MM.1S (cell line): ENCODE data around the gene CCDC127.

ENCODE experiments used
- DNase-seq: peaks from one replicate; pipeline ENCODE4 v3.0.0-alpha.2; 2015
- H2AFZ ChIP-seq: fragments of 300-600 bp; sonication (generic); 2 replicates; pipeline ENCODE4 v1.6.0; 2016; ENCODE audit warnings: antibody characterized with exemption, low read length
- H3F3A ChIP-seq: fragments of 300-600 bp; sonication (generic); 2 replicates; pipeline ENCODE4 v1.6.1; 2016; ENCODE audit warnings: mild to moderate bottlenecking, antibody characterized with exemption, low read length, moderate library complexity, mixed read lengths; ENCODE audit not compliant: insufficient read depth
- H3K27ac ChIP-seq: fragments of 300-600 bp; sonication (generic); 2 replicates; pipeline ENCODE4 v1.5.1; 2016; ENCODE audit warnings: mild to moderate bottlenecking, low read length
- H3K27me3 ChIP-seq: fragments of 300-600 bp; sonication (generic); replicated peaks from 2 replicates; pipeline ENCODE4 v1.6.0; 2016; ENCODE audit warnings: low read length; ENCODE audit not compliant: insufficient read depth
- H3K36me3 ChIP-seq: fragments of 300-600 bp; sonication (generic); replicated peaks from 2 replicates; pipeline ENCODE4 v1.6.1; 2016; ENCODE audit warnings: mild to moderate bottlenecking, low read length, mixed read lengths; ENCODE audit not compliant: insufficient read depth
- H3K4me1 ChIP-seq: fragments of 300-600 bp; sonication (generic); 2 replicates; pipeline ENCODE4 v1.6.1; 2016; ENCODE audit warnings: low read length, mixed read lengths
- H3K4me2 ChIP-seq: fragments of 300-600 bp; sonication (generic); 2 replicates; pipeline ENCODE4 v1.6.0; 2016; ENCODE audit warnings: low read depth, low read length
- H3K4me3 ChIP-seq: fragments of 300-600 bp; sonication (generic); 2 replicates; pipeline ENCODE4 v1.5.1; 2016; ENCODE audit warnings: low read length, mixed read lengths
- H3K79me2 ChIP-seq: fragments of 300-600 bp; sonication (generic); 2 replicates; pipeline ENCODE4 v1.6.1; 2016; ENCODE audit warnings: mixed run types, low read length, mixed read lengths
- H3K9ac ChIP-seq: fragments of 300-600 bp; sonication (generic); 2 replicates; pipeline ENCODE4 v1.6.1; 2016; ENCODE audit warnings: low read length, mixed read lengths
- H3K9me2 ChIP-seq: fragments of 300-600 bp; sonication (generic); replicated peaks from 2 replicates; pipeline ENCODE4 v1.6.1; 2016; ENCODE audit warnings: mild to moderate bottlenecking, low read length, mixed read lengths; ENCODE audit not compliant: insufficient read depth
- H3K9me3 ChIP-seq: fragments of 300-600 bp; sonication (generic); replicated peaks from 2 replicates; pipeline ENCODE4 v1.6.1; 2016; ENCODE audit warnings: mild to moderate bottlenecking, low read length, mixed read lengths; ENCODE audit not compliant: insufficient read depth
- H4K20me1 ChIP-seq: fragments of 300-600 bp; sonication (generic); 2 replicates; pipeline ENCODE4 v1.6.1; 2016; ENCODE audit warnings: mild to moderate bottlenecking, low read length, moderate library complexity, mixed read lengths; ENCODE audit not compliant: insufficient read depth
- CTCF ChIP-seq: fragments of 300-600 bp; sonication (generic); IDR thresholded peaks from 2 replicates; pipeline ENCODE4 v1.5.1; 2016; ENCODE audit warnings: antibody characterized with exemption, low read length, mixed read lengths
- EZH2 ChIP-seq: fragments of 300-600 bp; sonication (generic); optimal IDR thresholded peaks from 2 replicates; pipeline ENCODE3; 2017; ENCODE audit warnings: low read depth, mild to moderate bottlenecking, antibody characterized with exemption, low read length, mixed read lengths
- EZH2phosphoT487 ChIP-seq: fragments of 300-600 bp; sonication (generic); IDR thresholded peaks from 2 replicates; pipeline ENCODE4 v1.6.1; 2018; ENCODE audit warnings: antibody characterized with exemption, low read length

CCDC127 gene

DNA sequence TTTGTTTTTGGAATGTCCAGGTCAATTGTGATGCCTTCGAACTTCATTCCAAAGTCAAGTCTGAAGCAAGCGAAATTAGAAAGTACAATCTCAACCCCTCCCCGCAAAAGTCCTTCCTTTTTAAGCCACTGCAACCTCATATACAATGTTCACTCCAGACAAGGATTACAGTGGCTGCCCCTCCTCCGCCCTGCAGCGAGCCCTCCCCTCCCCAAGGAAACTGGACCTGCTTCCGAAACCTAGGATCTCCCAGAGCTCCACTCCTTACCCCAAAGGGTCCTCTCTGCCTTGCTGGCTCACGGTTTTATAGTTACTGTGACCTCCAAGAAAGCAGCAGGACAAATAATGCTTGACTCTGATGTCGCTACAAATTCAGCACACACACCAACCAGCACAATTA, 16.3 kb downstream of the CCDC127 start:
- Histone ChIP-seq H3K9ac (no peak overlapping the region), H2AFZ (no peak overlapping the region), H4K20me1 (no peaks in the 10 kb centered on the region), H3K9me3 (no peaks in the 10 kb centered on the region), H3K4me2 (no peak overlapping the region), H3K9me2 (no peaks in the 10 kb centered on the region), H3K79me2 (peaks cover 14% of the 10 kb centered on the region; the same call in 1 of the 2 replicates), H3K27me3 (no peaks in the 10 kb centered on the region), H3K4me3 (no peak overlapping the region), H3K27ac (no peak overlapping the region), H3K36me3 (0 out of 2 replicates have a peak, but pooled peaks cover 3% of the 10 kb centered on the region), H3K4me1 (no peaks in the 10 kb centered on the region), H3F3A (no peaks in the 10 kb centered on the region)
- no peak for DNase-seq
- TF ChIP-seq EZH2, result no peak

DNA sequence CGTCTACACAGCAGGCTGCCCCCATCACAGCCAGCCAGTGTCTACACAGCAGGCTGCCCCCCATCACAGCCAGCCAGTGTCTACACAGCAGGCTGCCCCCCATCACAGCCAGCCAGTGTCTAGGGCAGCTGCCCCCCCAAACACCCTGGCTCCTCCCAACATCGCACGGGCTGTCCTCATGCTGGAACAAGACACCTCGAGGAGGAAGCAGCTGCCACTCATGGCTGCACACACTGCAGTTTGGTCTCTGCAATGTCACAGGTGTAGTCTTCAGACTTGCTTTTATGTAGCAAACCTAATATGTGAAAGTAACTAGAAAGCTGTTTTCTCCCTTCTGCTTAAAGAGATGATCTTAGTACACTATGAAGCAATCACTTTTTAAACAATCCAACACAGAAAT, 17.0 kb downstream of the CCDC127 start:
- TF ChIP-seq EZH2 (no peak), CTCF (no peak), EZH2phosphoT487 (no peak)
- Histone ChIP-seq H3K9me3 (no peaks in the 10 kb centered on the region), H2AFZ (no peak overlapping the region), H3K9ac (no peak overlapping the region), H3F3A (no peaks in the 10 kb centered on the region), H3K4me1 (no peaks in the 10 kb centered on the region), H3K9me2 (no peaks in the 10 kb centered on the region), H3K27me3 (no peaks in the 10 kb centered on the region), H3K4me3 (no peak overlapping the region), H4K20me1 (no peaks in the 10 kb centered on the region), H3K4me2 (no peak overlapping the region), H3K79me2 (peaks cover 8% of the 10 kb centered on the region; the same call in 1 of the 2 replicates), H3K27ac (no peak overlapping the region), H3K36me3 (peaks cover 3% of the 10 kb centered on the region; the same call in 1 of the 2 replicates)
- DNase-seq, result no peak

DNA sequence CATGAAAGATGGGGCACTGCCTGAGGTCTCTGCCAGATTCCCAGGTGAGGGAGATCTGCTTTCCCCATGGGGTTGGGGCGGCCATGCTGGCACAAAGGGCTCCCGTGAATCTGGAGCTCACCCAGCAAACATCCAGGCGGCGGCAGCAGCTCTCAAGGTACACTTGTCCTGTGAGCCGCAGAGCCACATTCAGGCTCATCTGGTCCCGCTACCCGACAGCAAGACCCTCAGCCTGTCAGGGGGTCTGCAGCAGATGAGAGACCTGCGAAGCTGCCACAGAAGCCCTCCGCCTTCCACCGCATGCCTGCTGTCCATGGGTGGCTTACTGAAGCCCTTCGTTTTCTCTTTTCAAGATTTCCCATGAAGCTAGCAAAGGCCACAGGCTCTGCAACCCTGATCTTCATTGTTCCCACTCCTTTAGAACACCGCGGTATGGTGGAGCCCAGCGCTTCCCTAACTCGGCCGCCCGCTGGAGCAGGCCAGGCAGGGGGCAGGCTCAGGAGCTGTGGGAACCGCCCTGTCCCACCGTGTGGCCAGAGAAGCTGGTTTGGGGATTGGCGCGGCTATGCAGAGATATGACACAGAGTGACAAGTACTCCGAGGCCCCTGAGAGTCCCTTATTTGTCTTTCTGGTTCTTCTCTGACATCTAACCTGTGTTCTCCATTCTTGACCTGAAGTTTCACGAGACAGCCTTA, 17.9 kb downstream of the CCDC127 start:
- no peaks in the 10 kb centered on the region for H3K4me1 ChIP-seq
- DNase-seq, result no peak
- H3K27me3 ChIP-seq, result no peaks in the 10 kb centered on the region
- H3K9me3 ChIP-seq, result no peaks in the 10 kb centered on the region
- H3K9me2 ChIP-seq, result no peaks in the 10 kb centered on the region
- no peak overlapping the region for H3K9ac ChIP-seq
- 0 out of 2 replicates have a peak, but pooled peaks cover 6% of the 10 kb centered on the region for H3K79me2 ChIP-seq
- no peak overlapping the region for H2AFZ ChIP-seq
- H4K20me1 ChIP-seq, result no peaks in the 10 kb centered on the region
- H3K36me3 ChIP-seq, result peaks cover 3% of the 10 kb centered on the region; the same call in 1 of the 2 replicates
- H3K4me3 ChIP-seq, result no peak overlapping the region
- H3K4me2 ChIP-seq, result no peak overlapping the region
- TF ChIP-seq EZH2 (no peak), EZH2phosphoT487 (no peak), CTCF (no peak)
- no peak overlapping the region for H3K27ac ChIP-seq
- H3F3A ChIP-seq, result no peaks in the 10 kb centered on the region
